Left kidney (tissue), 2 donors: ENCODE data around the gene SPATA13. TPM values are rescaled to one million over a fixed set of nuclear protein-coding genes. Genes with fewer than 3 reads are reported as not detected.

Experiments
- DNase-seq: peaks from one replicate; pipeline ENCODE4 v3.0.0-alpha.2; 2013
- polyA plus RNA-seq: library from polyadenylated mRNA; unstranded; fragments of 120-200 nt; gene quantifications from one replicate; pipeline ENCODE4 v1.2.1, GENCODE V29; 2013; ENCODE audit not compliant: insufficient read length

Gene SPATA13
- polyA plus RNA-seq, 1 donor: 68.1 TPM

GRCh38 chr13:24253520-24254145 lies 93.1 kb downstream of the SPATA13 start:
- no peak for DNase-seq

GRCh38 chr13:24254146-24254841 lies 93.8 kb downstream of the SPATA13 start:
- DNase-seq: no peak

- no peak for DNase-seq
Observed at GRCh38 chr13:24257497-24257896, 97.0 kb downstream of the SPATA13 start.

GRCh38 chr13:24261566-24261965 lies 101.0 kb downstream of the SPATA13 start:
- DNase-seq: no peak

GRCh38 chr13:24263632-24264031 lies 103.1 kb downstream of the SPATA13 start:
- DNase-seq: no peak

GRCh38 chr13:24264976-24265375 lies 104.5 kb downstream of the SPATA13 start:
- DNase-seq: no peak

GRCh38 chr13:24265453-24265852 lies 104.9 kb downstream of the SPATA13 start:
- DNase-seq: no peak

GRCh38 chr13:24267274-24267673 lies 106.8 kb downstream of the SPATA13 start:
- no peak for DNase-seq

- DNase-seq: no peak
Observed at GRCh38 chr13:24267801-24268200, 107.3 kb downstream of the SPATA13 start.

GRCh38 chr13:24269821-24270220 lies 109.3 kb downstream of the SPATA13 start:
- no peak for DNase-seq

- peak; percentile 38 for DNase-seq
Observed at GRCh38 chr13:24270639-24271141, 110.2 kb downstream of the SPATA13 start.

GRCh38 chr13:24271231-24271600 lies 110.7 kb downstream of the SPATA13 start:
- no peak for DNase-seq

- DNase-seq: peak; percentile 24
Observed at GRCh38 chr13:24271601-24272451, 111.3 kb downstream of the SPATA13 start.

GRCh38 chr13:24272452-24273161 lies 112.1 kb downstream of the SPATA13 start:
- no peak for DNase-seq

GRCh38 chr13:24273926-24274325 lies 113.4 kb downstream of the SPATA13 start:
- DNase-seq: no peak

- no peak for DNase-seq
Observed at GRCh38 chr13:24274452-24275021, 114.0 kb downstream of the SPATA13 start.

- no peak for DNase-seq
Observed at GRCh38 chr13:24275041-24275440, 114.5 kb downstream of the SPATA13 start.

GRCh38 chr13:24276306-24276705 lies 115.8 kb downstream of the SPATA13 start:
- no peak for DNase-seq

GRCh38 chr13:24276861-24277260 lies 116.3 kb downstream of the SPATA13 start:
- no peak for DNase-seq

GRCh38 chr13:24277761-24278160 lies 117.2 kb downstream of the SPATA13 start:
- peak; percentile 63 for DNase-seq

GRCh38 chr13:24279327-24280110 lies 119.0 kb downstream of the SPATA13 start:
- DNase-seq: no peak
